Naive thymus-derived CD8-positive, alpha-beta T cell (primary cell): Measurements from ENCODE around the gene SNRPA. TPM values are rescaled to one million over a fixed set of nuclear protein-coding genes. Genes with fewer than 3 reads are reported as not detected.
A peak's percentile ranks its signal among the peaks of the same experiment; 100 is the strongest.

Source experiments
- ATAC-seq, 2 donors: fragments of 150-1000 bp; cut with Tn5 transposase in 1 of 2; sonication (Bioruptor Pico), chemical (Tn5 transposase) in 1 of 2; 1 replicate in 1 of 2; 2 replicates in 1 of 2; pipeline ENCODE4 v1.10.0; 2021; ENCODE audit warnings: mild to moderate bottlenecking in 2 of 2, moderate library complexity in 2 of 2
- POLR2A ChIA-PET: fragments of 350-600 bp; sonication (Branson Sonifier 250); formaldehyde crosslinking; loops from one replicate; lab custom pipeline; 2021; ENCODE audit warnings: antibody characterized with exemption; lab: Charles Lee
- DNase-seq, 10 donors: peaks; one replicate each; pipeline versions ENCODE4 v3.0.0 to v3.0.0-alpha.2; 2020 to 2022
- H3K27ac Mint-ChIP-seq, 10 donors: one replicate each; pipeline ENCODE4 v1.8.0; 2020 to 2022; ENCODE audit warnings: mild to moderate bottlenecking in 10 of 10, mixed read lengths in 10 of 10, moderate library complexity in 4 of 10, inconsistent platforms in 1 of 10
- H3K27me3 Mint-ChIP-seq, 5 donors: one replicate each; pipeline ENCODE4 v1.8.0; 2021 to 2022; ENCODE audit warnings: mixed read lengths in 5 of 5
- H3K36me3 Mint-ChIP-seq, 3 donors: one replicate each; pipeline ENCODE4 v1.8.0; 2020 to 2022; ENCODE audit warnings: mixed read lengths in 3 of 3, mild to moderate bottlenecking in 2 of 3, inconsistent platforms in 1 of 3
- H3K4me1 Mint-ChIP-seq, 4 donors: one replicate each; pipeline ENCODE4 v1.8.0; 2021 to 2022; ENCODE audit warnings: mixed read lengths in 4 of 4
- H3K4me3 Mint-ChIP-seq, 10 donors: one replicate each; pipeline ENCODE4 v1.8.0; 2020 to 2022; ENCODE audit warnings: mild to moderate bottlenecking in 10 of 10, mixed read lengths in 10 of 10, moderate library complexity in 6 of 10, inconsistent platforms in 1 of 10
- H3K9me3 Mint-ChIP-seq, 9 donors: one replicate each; pipeline ENCODE4 v1.8.0; 2020 to 2022; ENCODE audit warnings: mixed read lengths in 9 of 9, mild to moderate bottlenecking in 3 of 9, inconsistent platforms in 1 of 9, moderate library complexity in 1 of 9
- polyA plus RNA-seq, 3 donors: library from polyadenylated mRNA; unstranded; fragments of 300-500 nt; fragmentation: Illumina TruSeq; gene quantifications; one replicate each; pipeline ENCODE4 v1.2.3, GENCODE V29; 2021
- total RNA-seq, 8 experiments: library from RNA in 2 of 8; stranded (reverse) in 2 of 8; gene quantifications; one replicate each; pipeline ENCODE4 v1.2.3 and lab custom pipeline; 2021 to 2026

Gene SNRPA
- total and polyA plus RNA-seq, 5 experiments from 2014 or later, result 45.9 to 68.2 (median 62.3) TPM

GRCh38 chr19:40799558-40800338 lies 48.7 kb downstream of the SNRPA start:
- Mint-ChIP-seq H3K27ac (peak overlapping the region; percentile 91 to 100 (median 98)), H3K4me1 (peaks cover 47 to 70% (median 64%) of the 10 kb centered on the region in 4 donors), H3K27me3 (no peaks in the 10 kb centered on the region), H3K36me3 (peaks cover 0 to 25% (median 5%) of the 10 kb centered on the region in 3 donors), H3K4me3 (peak overlapping the region; percentile 89 to 98 (median 94)), H3K9me3 (peaks cover 0 to 2% (median 0%) of the 10 kb centered on the region in 9 donors)
- ATAC-seq (no peak), DNase-seq (peak in 2 of 10 donors; percentile 26 to 30)
- POLR2A ChIA-PET, result interaction anchor here (0.7 to 17.6 kb wide), 13 partner anchors 8 to 1467 kb away, joined by 3 to 301 read pairs (median 7); partner anchors contain the start of genes ACTMAP, COQ8B, HNRNPUL1 and ITPKC

- no peak for DNase-seq
Observed at GRCh38 chr19:40800339-40800996, 49.5 kb downstream of the SNRPA start.

GRCh38 chr19:40800997-40801377 lies 50.0 kb downstream of the SNRPA start:
- H3K9me3 Mint-ChIP-seq, result peaks cover 0 to 2% (median 0%) of the 10 kb centered on the region in 9 donors
- POLR2A ChIA-PET, result interaction anchor here (0.6 to 17.6 kb wide), 7 partner anchors 13 to 462 kb away, joined by 3 to 301 read pairs (median 4); partner anchors contain the start of genes ITPKC, MIA and RAB4B
- H3K4me1 Mint-ChIP-seq, result peaks cover 50 to 82% (median 77%) of the 10 kb centered on the region in 4 donors
- no peaks in the 10 kb centered on the region for H3K27me3 Mint-ChIP-seq
- peak overlapping the region; percentile 98 to 100 (median 100) for H3K27ac Mint-ChIP-seq
- H3K36me3 Mint-ChIP-seq, result peaks cover 0 to 28% (median 5%) of the 10 kb centered on the region in 3 donors
- H3K4me3 Mint-ChIP-seq, result peak overlapping the region; percentile 89 to 98 (median 94)
- no peak for DNase-seq
- no peak for ATAC-seq

More at GRCh38 chr19:40800339-40800996, 49.5 kb downstream of the SNRPA start:
- Mint-ChIP-seq H3K4me3 (peak overlapping the region; percentile 89 to 98 (median 94)), H3K9me3 (peaks cover 0 to 2% (median 0%) of the 10 kb centered on the region in 9 donors), H3K27ac (peak overlapping the region; percentile 91 to 100 (median 98)), H3K36me3 (peaks cover 0 to 28% (median 5%) of the 10 kb centered on the region in 3 donors), H3K27me3 (no peaks in the 10 kb centered on the region), H3K4me1 (peaks cover 50 to 77% (median 72%) of the 10 kb centered on the region in 4 donors)
- no peak for ATAC-seq
- POLR2A ChIA-PET, result interaction anchor here (0.7 to 17.6 kb wide), 6 partner anchors 23 to 1467 kb away, joined by 3 to 301 read pairs (median 4); partner anchors contain the start of genes ACTMAP, MIA, RAB4B and SNRPA

- H3K9me3 Mint-ChIP-seq, result peaks cover 0 to 2% (median 0%) of the 10 kb centered on the region in 9 donors
- no peak for DNase-seq
- H3K4me3 Mint-ChIP-seq, result peak overlapping the region; percentile 81 to 98 (median 94)
- peaks cover 0 to 29% (median 5%) of the 10 kb centered on the region in 3 donors for H3K36me3 Mint-ChIP-seq
- no peaks in the 10 kb centered on the region for H3K27me3 Mint-ChIP-seq
- ATAC-seq, result no peak
- H3K27ac Mint-ChIP-seq, result peak overlapping the region; percentile 98 to 100 (median 100)
- POLR2A ChIA-PET, result interaction anchor here (0.5 to 17.6 kb wide), 12 partner anchors 13 to 526 kb away, joined by 3 to 301 read pairs (median 6); partner anchors contain the start of genes ACTMAP, ITPKC, MIA and RAB4B
- peaks cover 55 to 86% (median 82%) of the 10 kb centered on the region in 4 donors for H3K4me1 Mint-ChIP-seq
Observed at GRCh38 chr19:40801426-40802299, 50.7 kb downstream of the SNRPA start.

GRCh38 chr19:40802300-40803169 lies 51.5 kb downstream of the SNRPA start:
- H3K27ac Mint-ChIP-seq, result peak overlapping the region; percentile 98 to 100 (median 100)
- peaks cover 0 to 36% (median 10%) of the 10 kb centered on the region in 3 donors for H3K36me3 Mint-ChIP-seq
- POLR2A ChIA-PET, result interaction anchor here (0.5 to 17.6 kb wide), 11 partner anchors 9 to 540 kb away, joined by 3 to 301 read pairs (median 5); partner anchors contain the start of genes ACTMAP, COQ8B, ITPKC and MIA
- peaks cover 0 to 2% (median 0%) of the 10 kb centered on the region in 9 donors for H3K9me3 Mint-ChIP-seq
- peaks cover 59 to 88% (median 87%) of the 10 kb centered on the region in 4 donors for H3K4me1 Mint-ChIP-seq
- no peak for ATAC-seq
- H3K4me3 Mint-ChIP-seq, result peak overlapping the region; percentile 81 to 98 (median 94)
- DNase-seq, result no peak
- H3K27me3 Mint-ChIP-seq, result no peaks in the 10 kb centered on the region

- no peak for DNase-seq
- Mint-ChIP-seq H3K27ac (peak overlapping the region; percentile 98 to 100 (median 100)), H3K36me3 (peaks cover 0 to 42% (median 14%) of the 10 kb centered on the region in 3 donors), H3K4me1 (peaks cover 61 to 91% (median 88%) of the 10 kb centered on the region in 4 donors), H3K4me3 (peak overlapping the region; percentile 81 to 98 (median 94)), H3K27me3 (no peaks in the 10 kb centered on the region), H3K9me3 (peaks cover 0 to 2% (median 0%) of the 10 kb centered on the region in 9 donors)
- POLR2A ChIA-PET, result interaction anchor here (0.5 to 17.6 kb wide), 8 partner anchors 8 to 539 kb away, joined by 3 to 301 read pairs (median 6); partner anchors contain the start of genes ACTMAP, COQ8B, ITPKC and MIA
- ATAC-seq, result no peak
Observed at GRCh38 chr19:40803170-40803856, 52.3 kb downstream of the SNRPA start.

GRCh38 chr19:40803857-40804782 lies 53.1 kb downstream of the SNRPA start:
- peak overlapping the region; percentile 81 to 98 (median 94) for H3K4me3 Mint-ChIP-seq
- H3K27ac Mint-ChIP-seq, result peak overlapping the region; percentile 98 to 100 (median 100)
- H3K9me3 Mint-ChIP-seq, result peaks cover 0 to under 1% (median 0%) of the 10 kb centered on the region in 9 donors
- DNase-seq, result peak; percentile 40 to 94 (median 76)
- peaks cover 58 to 92% (median 90%) of the 10 kb centered on the region in 4 donors for H3K4me1 Mint-ChIP-seq
- ATAC-seq, result peak; percentile 55 to 69
- POLR2A ChIA-PET, result interaction anchor here (1.1 to 17.6 kb wide), 7 partner anchors 8 to 141 kb away, joined by 3 to 301 read pairs (median 17); partner anchors contain the start of genes ACTMAP, COQ8B, ITPKC and MIA
- H3K36me3 Mint-ChIP-seq, result peaks cover 0 to 44% (median 14%) of the 10 kb centered on the region in 3 donors
- H3K27me3 Mint-ChIP-seq, result no peaks in the 10 kb centered on the region

GRCh38 chr19:40804783-40805242 lies 53.8 kb downstream of the SNRPA start:
- no peak for ATAC-seq
- DNase-seq, result no peak
- POLR2A ChIA-PET, result interaction anchor here (0.6 to 17.6 kb wide), 9 partner anchors 14 to 557 kb away, joined by 3 to 301 read pairs (median 15); partner anchors contain the start of genes ACTMAP, COQ8B, ITPKC and MIA
- H3K4me1 Mint-ChIP-seq, result peaks cover 58 to 95% (median 90%) of the 10 kb centered on the region in 4 donors
- H3K27me3 Mint-ChIP-seq, result no peaks in the 10 kb centered on the region
- H3K9me3 Mint-ChIP-seq, result no peaks in the 10 kb centered on the region
- H3K27ac Mint-ChIP-seq, result peak overlapping the region; percentile 98 to 100 (median 100)
- H3K4me3 Mint-ChIP-seq, result peak overlapping the region; percentile 81 to 98 (median 94)
- peaks cover 0 to 41% (median 14%) of the 10 kb centered on the region in 3 donors for H3K36me3 Mint-ChIP-seq
